GM12874 (cell line): ENCODE measurements around the gene TTLL7.

Experiments used
- CTCF ChIP-seq: IDR thresholded peaks from 2 replicates; pipeline ENCODE4 v1.5.1; 2011; ENCODE audit warnings: low read depth, mild to moderate bottlenecking, control low read depth, low read length, moderate library complexity; ENCODE audit not compliant: insufficient read depth

The TTLL7 gene

GRCh38 chr1:83998498-83999315 is at the start of gene TTLL7:
Gene TTLL7, minus strand, starts transcription at chr1:83999132. Its CDS starts 46,921 bp downstream, at chr1:83952211.
- no peak for TF ChIP-seq CTCF

GRCh38 chr1:84042461-84042860 is 43.5 kb upstream of the TTLL7 start:
- no peak for TF ChIP-seq CTCF

GRCh38 chr1:84037758-84038611 is 39.1 kb upstream of the TTLL7 start:
- TF ChIP-seq CTCF = no peak

- no peak for TF ChIP-seq CTCF
Observed at GRCh38 chr1:84031802-84032327, 32.9 kb upstream of the TTLL7 start.

- no peak for TF ChIP-seq CTCF
Observed at GRCh38 chr1:84027368-84027767, 28.4 kb upstream of the TTLL7 start.

GRCh38 chr1:84025966-84026365 is 27.0 kb upstream of the TTLL7 start:
- no peak for TF ChIP-seq CTCF

- TF ChIP-seq CTCF = no peak
Observed at GRCh38 chr1:84021822-84022221, 22.9 kb upstream of the TTLL7 start.
